NCI-H446 treated with DMSO at 0.1 percent for 48 hours (cell line): ENCODE results near the gene PLA2G4B.
"Not testable (repeated sequence)": the region's sequence is repeated elsewhere in the genome, so short reads cannot be mapped to it uniquely, and the experiment has no call there.

ENCODE experiments used
- DNase-seq: peaks from one replicate; lab custom pipeline; 2025; lab: John Stamatoyannopoulos, UW

PLA2G4B gene

GRCh38 chr15:41827880-41828806 is 10.5 kb upstream of the PLA2G4B start, which contains the start of gene JMJD7:
TSS of gene JMJD7 (plus strand) at chr15:41828092. CDS start at chr15:41828125, 33 bp downstream.
- DNase-seq = peak; percentile 24

DNA sequence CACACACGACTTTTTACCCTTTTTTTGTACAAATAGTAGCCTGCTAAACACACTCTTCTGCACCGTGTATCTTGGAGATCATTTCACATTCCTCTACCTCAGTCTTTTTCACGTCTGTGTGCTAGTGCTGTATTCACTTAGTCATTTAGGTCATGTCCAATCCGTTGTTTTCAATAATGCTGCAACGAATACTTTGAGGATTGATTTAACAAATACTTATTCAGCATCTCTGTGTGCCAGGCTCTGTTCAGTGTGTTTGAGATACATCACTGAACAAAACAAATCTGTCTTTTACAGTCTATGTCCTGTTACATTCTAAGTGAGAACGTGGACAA is 9.9 kb upstream of the PLA2G4B start:
- DNase-seq = no peak

GRCh38 chr15:41829959-41830646 is 8.5 kb upstream of the PLA2G4B start:
- no peak for DNase-seq

GRCh38 chr15:41831291-41831690 is 7.4 kb upstream of the PLA2G4B start:
- DNase-seq = not testable (repeated sequence)

GRCh38 chr15:41832208-41832607 is 6.4 kb upstream of the PLA2G4B start:
- DNase-seq = no peak

DNA sequence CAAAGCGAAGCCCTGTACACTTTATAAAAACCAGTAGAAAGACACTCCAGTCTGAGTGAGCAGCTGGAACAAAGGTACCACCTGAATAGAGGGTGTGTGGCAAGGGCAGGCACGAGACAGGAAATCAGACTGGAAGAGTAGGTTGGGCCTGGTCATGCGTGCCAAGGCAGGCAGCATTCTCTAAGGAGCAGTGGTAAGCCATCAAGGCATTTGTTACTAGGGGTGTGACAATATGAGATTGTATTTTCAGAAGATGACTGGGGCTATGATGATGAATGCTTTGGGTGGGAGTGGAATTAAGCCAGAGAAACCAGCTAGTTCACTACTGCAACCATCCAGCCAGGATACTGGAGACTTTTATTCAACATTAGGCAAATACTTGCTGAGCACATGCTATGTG is 5.8 kb upstream of the PLA2G4B start:
- DNase-seq = no peak

DNA sequence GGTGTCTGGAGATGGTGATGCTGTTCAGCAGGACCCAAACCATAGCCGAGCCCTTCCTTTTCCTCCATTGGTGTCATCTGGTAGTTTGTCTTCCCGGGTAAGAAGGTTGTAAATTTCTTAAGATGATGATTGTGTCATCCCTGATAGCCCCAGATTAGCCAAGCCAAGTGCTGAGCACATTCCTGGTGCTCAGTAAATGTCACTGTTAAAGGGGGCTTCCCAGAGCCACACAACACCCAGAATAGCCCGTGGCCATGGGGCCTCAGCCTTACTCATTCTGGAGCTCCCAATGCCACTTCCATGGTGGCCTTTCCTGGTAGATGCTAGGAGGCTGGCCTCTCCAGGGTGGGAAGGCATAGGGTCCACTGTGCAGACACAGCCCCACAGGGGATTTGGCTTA is 4.6 kb upstream of the PLA2G4B start:
- DNase-seq = no peak

- DNase-seq = no peak
These were observed 2.6 kb upstream of the PLA2G4B start for GRCh38 chr15:41836073-41836472.

DNA sequence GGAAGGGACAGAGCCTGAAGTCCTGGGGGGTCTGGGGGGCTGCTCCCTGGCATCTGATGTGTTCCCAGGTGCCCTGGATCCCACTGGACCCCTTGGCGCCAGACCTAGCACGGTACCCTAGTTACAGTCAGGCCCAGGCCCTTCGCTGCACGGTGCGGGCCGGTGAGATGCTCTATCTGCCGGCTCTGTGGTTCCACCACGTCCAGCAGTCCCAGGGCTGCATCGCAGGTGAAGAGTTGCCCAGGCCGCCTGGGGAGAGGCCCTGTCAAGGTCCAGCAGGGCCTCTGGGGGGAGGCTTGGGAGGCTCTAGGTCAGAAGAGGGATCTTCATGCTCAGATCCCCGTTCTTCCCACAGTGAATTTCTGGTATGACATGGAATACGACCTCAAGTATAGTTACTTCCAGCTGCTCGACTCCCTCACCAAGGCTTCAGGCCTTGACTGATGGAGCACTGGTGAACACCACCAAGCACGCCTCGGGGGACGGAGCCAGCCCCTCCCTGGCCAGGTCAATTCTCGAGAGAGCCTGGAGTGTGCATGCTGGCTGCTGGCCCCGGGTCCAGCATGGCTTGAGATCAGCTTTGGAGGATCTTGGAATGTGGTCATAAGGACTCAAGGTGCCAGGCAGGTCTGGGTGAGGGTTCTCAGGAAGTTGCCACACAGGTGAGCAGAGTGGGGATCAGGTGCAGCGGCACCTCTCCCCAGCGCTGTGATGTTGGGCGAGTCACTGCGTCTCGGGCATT is 1.8 kb upstream of the PLA2G4B start:
- DNase-seq = no peak

GRCh38 chr15:41839781-41840491 is 1.3 kb downstream of the PLA2G4B start:
- no peak for DNase-seq

DNA sequence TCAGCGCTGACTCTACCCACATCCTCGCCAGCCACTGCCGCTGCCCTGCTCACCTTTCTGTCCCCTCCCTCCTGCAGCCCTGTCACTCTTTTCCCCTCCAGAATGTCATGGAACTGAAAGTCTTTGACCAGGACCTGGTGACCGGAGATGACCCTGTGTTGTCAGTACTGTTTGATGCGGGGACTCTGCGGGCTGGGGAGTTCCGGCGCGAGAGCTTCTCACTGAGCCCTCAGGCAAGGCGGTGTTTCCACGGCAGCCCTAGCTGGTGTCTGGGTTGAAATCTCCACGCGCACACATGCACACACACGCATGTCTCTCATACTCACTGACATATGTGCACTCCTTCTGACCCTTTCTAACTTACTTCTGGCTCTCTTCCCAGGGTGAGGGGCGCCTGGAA is 2.0 kb downstream of the PLA2G4B start:
- DNase-seq = no peak

DNA sequence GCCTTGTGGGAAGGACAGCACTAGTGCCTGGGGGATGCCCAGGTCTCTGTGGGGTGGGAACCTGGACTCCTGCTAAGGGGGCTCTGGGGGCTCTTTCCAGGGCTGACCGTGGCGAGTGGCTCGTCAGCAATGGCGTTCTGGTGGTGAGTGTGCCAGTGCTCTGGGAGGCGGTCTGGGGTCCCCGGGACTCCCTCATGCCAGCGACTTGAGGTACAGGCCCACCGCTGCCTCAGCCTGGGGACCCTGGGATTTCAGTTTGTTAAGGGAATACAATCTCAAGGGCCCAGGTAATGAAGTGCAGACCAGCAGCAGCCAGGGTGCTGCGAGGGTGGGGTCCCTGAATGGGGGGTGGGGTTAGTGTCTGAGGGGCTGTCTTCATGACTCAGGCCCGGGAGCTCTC is 2.5 kb downstream of the PLA2G4B start:
- DNase-seq = no peak

- no peak for DNase-seq
These were observed 3.6 kb downstream of the PLA2G4B start for GRCh38 chr15:41842229-41842628.

DNA sequence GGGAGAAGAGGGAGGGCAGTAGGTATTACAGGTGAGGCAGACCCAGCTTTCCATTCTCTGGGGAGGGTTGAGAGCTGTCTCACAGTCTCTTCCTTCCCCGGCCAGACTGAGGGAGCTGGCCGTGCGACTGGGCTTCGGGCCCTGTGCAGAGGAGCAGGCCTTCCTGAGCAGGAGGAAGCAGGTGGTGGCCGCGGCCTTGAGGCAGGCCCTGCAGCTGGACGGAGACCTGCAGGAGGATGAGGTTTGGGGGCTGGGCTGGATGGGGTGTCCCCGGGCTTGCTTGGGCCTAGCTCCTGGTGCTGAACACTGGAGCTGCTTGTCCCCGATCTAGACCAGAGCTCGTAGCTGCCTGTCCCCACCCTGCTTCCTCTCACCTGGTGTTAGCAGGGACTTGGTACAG is 4.9 kb downstream of the PLA2G4B start:
- DNase-seq = no peak

DNA sequence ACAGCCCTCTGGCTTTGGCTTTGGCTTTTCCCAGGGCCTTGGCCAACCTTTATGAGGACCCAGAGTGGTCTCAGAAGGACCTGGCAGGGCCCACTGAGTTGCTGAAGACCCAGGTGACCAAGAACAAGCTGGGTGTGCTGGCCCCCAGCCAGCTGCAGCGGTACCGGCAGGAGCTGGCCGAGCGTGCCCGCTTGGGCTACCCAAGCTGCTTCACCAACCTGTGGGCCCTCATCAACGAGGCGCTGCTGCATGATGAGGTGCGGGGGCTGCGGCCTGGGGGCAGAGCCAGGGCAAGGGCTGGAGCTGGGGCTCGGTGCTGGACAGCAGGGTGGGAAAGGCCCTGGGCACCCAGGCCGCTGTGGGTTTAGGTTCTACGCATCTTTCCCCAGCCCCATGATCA is 6.2 kb downstream of the PLA2G4B start:
- no peak for DNase-seq

DNA sequence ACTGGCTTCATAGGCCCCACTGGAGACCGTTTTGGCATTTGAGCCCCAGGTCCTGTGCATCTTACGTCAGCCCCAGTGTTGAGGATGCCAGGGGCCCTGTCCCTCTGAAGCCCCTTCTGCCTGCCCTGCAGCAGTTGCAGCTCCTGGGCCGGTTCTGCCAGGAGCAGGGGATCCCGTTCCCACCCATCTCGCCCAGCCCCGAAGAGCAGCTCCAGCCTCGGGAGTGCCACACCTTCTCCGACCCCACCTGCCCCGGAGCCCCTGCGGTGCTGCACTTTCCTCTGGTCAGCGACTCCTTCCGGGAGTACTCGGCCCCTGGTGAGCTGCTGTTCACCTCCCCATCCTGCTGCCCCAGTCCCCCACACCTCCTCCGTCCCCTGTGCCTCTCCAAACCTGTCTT is 8.6 kb downstream of the PLA2G4B start:
- no peak for DNase-seq

- no peak for DNase-seq
These were observed 9.3 kb downstream of the PLA2G4B start for GRCh38 chr15:41847981-41848380.

- DNase-seq = no peak
These were observed 10.0 kb downstream of the PLA2G4B start for GRCh38 chr15:41848631-41849030.

GRCh38 chr15:41849204-41849603 is 10.6 kb downstream of the PLA2G4B start:
- DNase-seq = no peak

DNA sequence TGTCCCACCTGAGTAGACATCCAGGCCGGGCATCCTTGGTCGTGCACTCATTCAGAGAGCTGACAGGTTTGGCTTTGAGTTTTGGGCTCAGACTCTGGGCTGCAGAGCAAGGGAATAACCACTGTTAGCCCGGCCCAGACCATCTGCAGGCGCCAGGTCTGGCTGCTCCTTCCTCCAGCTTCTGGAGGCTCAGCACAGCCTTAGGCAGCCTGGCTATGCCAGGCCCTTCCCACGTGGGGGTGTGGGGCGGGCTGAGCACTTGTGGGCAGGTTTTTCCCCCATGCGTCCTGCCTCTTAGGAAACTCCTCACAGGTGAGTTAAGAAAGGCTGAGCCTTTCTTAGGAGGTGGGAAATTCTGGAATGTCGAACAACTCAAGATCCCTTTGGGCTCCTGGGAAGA is 11.2 kb downstream of the PLA2G4B start:
- no peak for DNase-seq

DNA sequence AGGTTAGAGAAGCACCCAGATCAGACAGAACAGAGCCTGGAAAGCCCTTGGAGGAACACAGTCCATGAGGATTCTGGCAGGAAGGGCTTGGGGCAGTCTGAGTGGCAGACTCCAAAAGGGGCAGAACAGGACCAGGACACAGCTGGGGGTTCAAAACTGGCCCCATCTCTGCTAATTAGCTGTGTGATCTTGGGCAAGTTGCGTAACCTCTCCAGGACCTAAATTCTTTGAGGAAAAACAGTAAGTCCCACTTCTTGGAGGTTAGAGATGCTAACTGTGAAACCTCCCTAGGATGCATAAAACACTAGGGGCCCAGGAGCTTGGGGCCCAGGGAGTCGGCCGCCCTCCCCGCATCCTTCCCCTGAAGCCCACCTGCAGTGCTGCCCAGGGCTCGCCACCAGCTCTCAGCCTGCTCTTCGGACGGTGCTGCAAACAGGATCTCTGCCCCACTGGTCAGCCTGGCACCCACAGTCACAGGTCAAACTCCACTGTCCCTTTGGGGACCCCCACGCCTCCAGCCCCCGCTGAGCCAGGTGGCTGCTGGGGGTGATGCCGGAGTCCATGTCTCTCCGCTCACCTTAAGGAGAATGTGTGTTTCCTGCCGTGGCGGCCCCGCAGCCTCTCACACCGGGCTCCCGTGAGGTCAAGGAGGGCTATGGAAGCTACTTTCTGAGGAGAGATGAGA is 12.0 kb downstream of the PLA2G4B start:
- no peak for DNase-seq

- DNase-seq = no peak
These were observed 12.5 kb downstream of the PLA2G4B start for GRCh38 chr15:41851167-41851523.
